H9 (cell line): ENCODE measurements around the gene PRSS3. TPM values are rescaled to one million over a fixed set of nuclear protein-coding genes. Genes with fewer than 3 reads are reported as not detected.
"Not testable (repeated sequence)": the region's sequence is repeated elsewhere in the genome, so short reads cannot be mapped to it uniquely, and the experiment has no call there.

Experiments used
- DNase-seq: peaks from one replicate; pipeline ENCODE4 v3.0.0-alpha.2; 2017
- H2AFZ ChIP-seq: one replicate; pipeline ENCODE4 v1.6.1; 2013; ENCODE audit warnings: mild to moderate bottlenecking, low read length, control low read depth, moderate library complexity
- H2AK5ac ChIP-seq: 2 replicates; pipeline ENCODE4 v1.6.1; 2013; ENCODE audit warnings: low read length, control low read depth, mixed read lengths; ENCODE audit not compliant: insufficient read length
- H2BK120ac ChIP-seq: one replicate; pipeline ENCODE4 v1.6.1; 2013; ENCODE audit warnings: low read depth, mild to moderate bottlenecking, low read length, control low read depth, inconsistent platforms; ENCODE audit not compliant: poor library complexity, severe bottlenecking
- H2BK12ac ChIP-seq: 2 replicates; pipeline ENCODE4 v1.6.1; 2013; ENCODE audit warnings: low read length, control low read depth, mixed read lengths, low read depth; ENCODE audit not compliant: insufficient read length
- H2BK15ac ChIP-seq: 2 replicates; pipeline ENCODE4 v1.6.1; 2013; ENCODE audit warnings: low read depth, low read length, control low read depth
- H2BK20ac ChIP-seq: one replicate; pipeline ENCODE4 v1.6.1; 2013; ENCODE audit warnings: low read depth, mild to moderate bottlenecking, low read length, control low read depth, inconsistent platforms; ENCODE audit not compliant: poor library complexity, severe bottlenecking
- H2BK5ac ChIP-seq: 2 replicates; pipeline ENCODE4 v1.6.1; 2013; ENCODE audit warnings: low read length, control low read depth, mixed read lengths; ENCODE audit not compliant: insufficient read length
- H3K14ac ChIP-seq: 2 replicates; pipeline ENCODE4 v1.6.1; 2013; ENCODE audit warnings: low read length, control low read depth; ENCODE audit not compliant: insufficient read depth
- H3K18ac ChIP-seq: 2 replicates; pipeline ENCODE4 v1.6.1; 2013; ENCODE audit warnings: low read depth, mild to moderate bottlenecking, mixed read lengths, low read length, control low read depth; ENCODE audit not compliant: insufficient read length
- H3K23ac ChIP-seq: 2 replicates; pipeline ENCODE4 v1.6.1; 2013; ENCODE audit warnings: low read length, control low read depth, mixed read lengths, low read depth; ENCODE audit not compliant: insufficient read length
- H3K23me2 ChIP-seq: 2 replicates; pipeline ENCODE4 v1.6.1; 2013; ENCODE audit warnings: low read depth, mild to moderate bottlenecking, mixed read lengths, low read length, control low read depth; ENCODE audit not compliant: insufficient read length, poor library complexity, severe bottlenecking
- H3K27ac ChIP-seq: 2 replicates; pipeline ENCODE4 v1.5.1; 2013; ENCODE audit warnings: low read length, control low read depth, mixed read lengths, low read depth; ENCODE audit not compliant: insufficient read length
- H3K27me3 ChIP-seq: 2 replicates; pipeline ENCODE4 v1.6.1; 2013; ENCODE audit warnings: low read length, control low read depth, inconsistent platforms; ENCODE audit not compliant: insufficient read depth
- H3K4ac ChIP-seq: 2 replicates; pipeline ENCODE4 v1.6.1; 2013; ENCODE audit warnings: low read depth, mild to moderate bottlenecking, control low read depth, inconsistent platforms, low read length, moderate library complexity
- H3K4me1 ChIP-seq: 2 replicates; pipeline ENCODE4 v1.6.1; 2013; ENCODE audit warnings: low read length, control low read depth, inconsistent platforms; ENCODE audit not compliant: insufficient read depth
- H3K4me2 ChIP-seq: 2 replicates; pipeline ENCODE4 v1.6.1; 2013; ENCODE audit warnings: low read length, control low read depth, mixed read lengths; ENCODE audit not compliant: insufficient read length, insufficient read depth
- H3K56ac ChIP-seq: 2 replicates; pipeline ENCODE4 v1.6.1; 2013; ENCODE audit warnings: low read depth, mild to moderate bottlenecking, mixed read lengths, low read length, control low read depth; ENCODE audit not compliant: insufficient read length
- H3K79me1 ChIP-seq: 2 replicates; pipeline ENCODE4 v1.6.1; 2013; ENCODE audit warnings: low read depth, mild to moderate bottlenecking, moderate library complexity, low read length, control low read depth, inconsistent platforms; ENCODE audit not compliant: insufficient read depth, poor library complexity, severe bottlenecking
- H3K79me2 ChIP-seq: 2 replicates; pipeline ENCODE4 v1.6.1; 2013; ENCODE audit warnings: low read length, control low read depth, inconsistent platforms; ENCODE audit not compliant: insufficient read depth
- H3K9ac ChIP-seq: 2 replicates; pipeline ENCODE4 v1.6.1; 2013; ENCODE audit warnings: low read length, control low read depth, mixed read lengths; ENCODE audit not compliant: insufficient read length; ENCODE audit errors: extremely low read depth
- H3K9me3 ChIP-seq: one replicate; pipeline ENCODE4 v1.6.1; 2013; ENCODE audit warnings: low read depth, low read length, inconsistent platforms; ENCODE audit not compliant: control insufficient read depth
- H3T11ph ChIP-seq: one replicate; pipeline ENCODE4 v1.6.1; 2013; ENCODE audit warnings: mild to moderate bottlenecking, low read length, control low read depth, inconsistent platforms
- H4K20me1 ChIP-seq: one replicate; pipeline ENCODE4 v1.6.1; 2013; ENCODE audit not compliant: control insufficient read depth, insufficient read length, insufficient read depth
- H4K5ac ChIP-seq: 2 replicates; pipeline ENCODE4 v1.6.1; 2013; ENCODE audit warnings: low read depth, mild to moderate bottlenecking, mixed read lengths, low read length, control low read depth; ENCODE audit not compliant: insufficient read length
- H4K8ac ChIP-seq: replicated peaks from 2 replicates; pipeline ENCODE4 v1.6.1; 2013; ENCODE audit warnings: low read length, control low read depth, mixed read lengths, low read depth; ENCODE audit not compliant: insufficient read length
- H4K91ac ChIP-seq: 2 replicates; pipeline ENCODE4 v1.6.1; 2013; ENCODE audit warnings: low read depth, mild to moderate bottlenecking, moderate library complexity, mixed read lengths, low read length, control low read depth; ENCODE audit not compliant: insufficient read length
- H3K27ac Mint-ChIP-seq, 3 experiments: 2 replicates in 2 of 3; 3 replicates in 1 of 3; pipeline ENCODE4 v1.8.0; 2020 to 2021; ENCODE audit warnings: mixed read lengths in 3 of 3, mild to moderate bottlenecking in 1 of 3, moderate library complexity in 1 of 3
- H3K27me3 Mint-ChIP-seq: 2 replicates; pipeline ENCODE4 v1.8.0; 2021; ENCODE audit warnings: low read depth, mild to moderate bottlenecking, moderate library complexity, mixed read lengths
- H3K36me3 Mint-ChIP-seq, 3 experiments: 2 replicates in 2 of 3; 3 replicates in 1 of 3; pipeline ENCODE4 v1.8.0; 2020 to 2021; ENCODE audit warnings: low read depth in 3 of 3, mixed read lengths in 3 of 3; ENCODE audit not compliant: insufficient read depth in 1 of 3
- H3K4me1 Mint-ChIP-seq, 2 experiments: 2 replicates each; pipeline ENCODE4 v1.8.0; 2020; ENCODE audit warnings: mixed read lengths in 2 of 2
- H3K4me3 Mint-ChIP-seq, 2 experiments: 2 replicates in 1 of 2; 3 replicates in 1 of 2; pipeline ENCODE4 v1.8.0; 2020 to 2021; ENCODE audit warnings: mild to moderate bottlenecking in 2 of 2, mixed read lengths in 2 of 2, moderate library complexity in 1 of 2
- H3K9me3 Mint-ChIP-seq, 2 experiments: 2 replicates in 1 of 2; 3 replicates in 1 of 2; pipeline ENCODE4 v1.8.0; 2020; ENCODE audit warnings: mild to moderate bottlenecking in 2 of 2, mixed read lengths in 2 of 2, moderate library complexity in 1 of 2
- CTCF ChIP-seq: fragments of 200-600 bp; sonication (generic); conservative IDR thresholded peaks from 3 replicates; pipeline ENCODE4 v1.8.0; 2021; ENCODE audit warnings: antibody characterized with exemption, mild to moderate bottlenecking
- WGBS: extraction: QIAGEN DNeasy Blood & Tissue Kit; methylation state at CpG from one replicate; pipeline ENCODE4 v1.1.7; 2013; ENCODE audit warnings: missing lambda C conversion rate, low lambda C conversion rate, mixed read lengths; ENCODE audit not compliant: insufficient read length; ENCODE audit errors: extremely low coverage; 5-methylcytosine and 5-hydroxymethylcytosine counted together
- total RNA-seq: library from RNA; stranded (reverse); gene quantifications from 2 replicates; pipeline ENCODE4 v1.2.1, GENCODE V29; 2021

Gene PRSS3
- total RNA-seq, 1 experiment from 2014 or later, result not detected

DNA sequence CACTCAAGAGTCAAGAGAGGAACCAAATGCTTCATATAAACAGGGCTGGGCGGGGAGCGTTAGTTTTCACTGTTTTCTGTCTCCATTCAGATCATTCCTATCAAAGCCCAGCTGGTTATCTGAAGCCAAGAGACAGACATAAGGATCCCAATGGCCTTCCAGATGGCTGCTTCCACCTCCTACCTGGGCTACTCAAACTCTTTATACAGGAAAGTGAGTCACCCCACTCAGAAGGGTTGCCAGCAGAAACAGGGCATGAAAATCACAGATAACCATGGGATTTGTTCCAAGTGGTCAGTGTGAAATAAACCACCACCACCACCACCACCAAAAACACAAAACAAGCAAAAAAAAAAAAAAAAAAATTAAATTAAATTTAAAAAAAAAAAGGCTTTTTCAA lies 5.5 kb downstream of the PRSS3 start:
- WGBS, result no CpG with 5 or more reads among the region's 2 CpGs

DNA sequence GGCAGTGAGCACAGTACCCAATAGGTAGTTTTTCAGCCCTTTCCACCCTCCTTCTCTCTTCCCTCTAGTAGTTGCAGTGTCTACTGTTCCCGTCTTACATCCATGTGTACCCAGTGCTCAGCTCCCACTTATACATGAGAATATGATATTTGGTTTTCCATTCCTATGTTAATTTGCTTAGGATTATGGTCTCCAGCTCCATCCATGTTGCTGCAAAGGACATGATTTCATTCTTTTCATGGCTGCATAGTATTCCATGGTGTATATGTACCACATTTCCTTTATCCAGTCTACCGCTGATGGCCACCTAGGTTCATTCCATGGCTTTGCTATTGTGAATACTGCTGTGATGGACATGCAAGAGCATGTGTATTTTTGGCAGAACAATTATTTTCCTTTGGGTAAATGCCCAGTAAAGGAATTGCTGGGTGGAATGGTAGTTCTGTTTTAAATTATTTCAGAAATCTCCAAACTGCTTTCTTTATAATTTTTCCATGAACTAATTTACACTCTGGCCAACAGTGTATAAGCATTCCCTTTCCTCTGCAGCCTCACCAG lies 6.7 kb downstream of the PRSS3 start:
- not testable (repeated sequence) for H2AK5ac ChIP-seq, H3K4me2 ChIP-seq, H3K56ac ChIP-seq, H3K27me3 ChIP-seq, H3K36me3 Mint-ChIP-seq, H3K79me2 ChIP-seq, H3K9ac ChIP-seq, H3K79me1 ChIP-seq, H3K4me1 ChIP-seq, H3K14ac ChIP-seq, H3K4ac ChIP-seq, H2BK20ac ChIP-seq, H3K23ac ChIP-seq, H4K8ac ChIP-seq, H4K5ac ChIP-seq, H3T11ph ChIP-seq, H4K20me1 ChIP-seq, H2BK120ac ChIP-seq, H3K4me1 Mint-ChIP-seq, H2BK15ac ChIP-seq, H2AFZ ChIP-seq, H3K9me3 ChIP-seq, H3K27ac ChIP-seq, DNase-seq, H3K9me3 Mint-ChIP-seq, H3K27ac Mint-ChIP-seq, H2BK12ac ChIP-seq, H4K91ac ChIP-seq, H3K4me3 Mint-ChIP-seq, H3K23me2 ChIP-seq, H2BK5ac ChIP-seq, H3K18ac ChIP-seq
- no CpG with 5 or more reads among the region's 2 CpGs for WGBS
- peaks cover 10% of the 10 kb centered on the region for H3K27me3 Mint-ChIP-seq

More for the DNA sequence above, 5.5 kb downstream of the PRSS3 start:
- Histone ChIP-seq H3K27ac (no peak overlapping the region), H3K23ac (no peak overlapping the region), H3K9me3 (no peaks in the 10 kb centered on the region), H2AK5ac (no peak overlapping the region), H4K5ac (no peak overlapping the region), H3K56ac (no peak overlapping the region), H3K79me1 (no peaks in the 10 kb centered on the region), H3K4me2 (no peak overlapping the region), H4K91ac (no peak overlapping the region), H3K4ac (no peak overlapping the region), H3K79me2 (no peaks in the 10 kb centered on the region), H3K23me2 (no peaks in the 10 kb centered on the region), H2AFZ (no peak overlapping the region), H3K9ac (no peak overlapping the region), H3K27me3 (no peaks in the 10 kb centered on the region), H2BK5ac (no peak overlapping the region), H4K20me1 (no peaks in the 10 kb centered on the region), H3K18ac (no peak overlapping the region), H3K4me1 (no peaks in the 10 kb centered on the region; the same call in 1 of the 2 replicates), H2BK20ac (no peak overlapping the region), H2BK12ac (no peak overlapping the region), H4K8ac (no peak overlapping the region), H2BK15ac (no peak overlapping the region), H3T11ph (no peak overlapping the region), H3K14ac (no peak overlapping the region), H2BK120ac (no peak overlapping the region)
- Mint-ChIP-seq H3K9me3 (peaks cover 0 to 6% of the 10 kb centered on the region in 2 experiments; a peak in 2 of 5 replicates), H3K4me3 (no peak overlapping the region), H3K27me3 (peaks cover 10% of the 10 kb centered on the region), H3K27ac (no peak overlapping the region), H3K36me3 (peaks cover 0 to 8% (median 3%) of the 10 kb centered on the region in 3 experiments; a peak in 1 of 7 replicates), H3K4me1 (peaks cover 15 to 16% of the 10 kb centered on the region in 2 experiments)
- no peak for TF ChIP-seq CTCF
- no peak for DNase-seq
